HFF-Myc (cell line): ENCODE data around the gene SPTAN1.

Experiments used
- DNase-seq: peaks from one replicate; pipeline ENCODE4 v3.0.0-alpha.2; 2011; ENCODE audit warnings: low read depth; ENCODE audit errors: extremely low read depth
- H3K4me3 ChIP-seq: replicated peaks from 2 replicates; pipeline ENCODE4 v1.5.1; 2011; ENCODE audit warnings: low read depth, mild to moderate bottlenecking, control low read depth, low read length
- CTCF ChIP-seq: IDR thresholded peaks from 2 replicates; pipeline ENCODE4 v1.5.1; 2012; ENCODE audit warnings: mild to moderate bottlenecking, low read depth, low read length, control low read depth; ENCODE audit errors: missing control alignments

Gene SPTAN1

DNA sequence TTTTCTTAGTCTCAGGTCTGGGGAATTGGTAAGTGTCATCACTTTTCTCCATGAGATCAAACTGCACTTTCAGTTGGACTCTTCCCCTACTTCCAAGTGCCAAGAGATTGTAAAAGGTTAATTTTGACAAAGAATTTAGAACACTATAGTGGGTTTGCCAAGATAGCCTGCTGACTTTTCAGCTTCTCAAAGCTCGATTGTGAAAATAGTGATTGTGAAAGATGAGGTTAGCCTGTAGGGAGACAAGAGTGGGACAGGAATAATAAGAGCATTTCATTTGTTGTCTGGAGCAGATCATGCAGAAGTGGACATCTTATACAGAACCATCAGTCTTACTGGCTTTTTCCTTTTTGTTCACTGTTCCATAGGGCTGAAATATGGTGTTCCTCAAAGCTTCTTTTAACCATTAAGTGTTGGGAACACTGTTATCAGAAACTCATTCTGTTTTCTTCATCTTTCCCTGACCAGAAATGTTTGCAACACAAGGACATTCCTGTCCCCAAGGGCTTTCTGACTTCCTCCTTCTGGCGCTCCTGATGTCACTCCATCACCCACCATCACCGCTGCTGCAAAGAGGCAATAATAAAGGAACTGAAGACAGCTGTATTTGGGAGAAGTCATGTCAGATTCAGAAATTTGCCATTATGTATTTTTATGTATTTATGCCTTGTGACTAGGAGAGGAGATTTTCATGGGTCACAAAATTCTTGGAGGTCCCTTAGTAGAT, 11.6 kb upstream of the SPTAN1 start:
- H3K4me3 ChIP-seq, result no peak overlapping the region
- no peak for TF ChIP-seq CTCF
- no peak for DNase-seq

DNA sequence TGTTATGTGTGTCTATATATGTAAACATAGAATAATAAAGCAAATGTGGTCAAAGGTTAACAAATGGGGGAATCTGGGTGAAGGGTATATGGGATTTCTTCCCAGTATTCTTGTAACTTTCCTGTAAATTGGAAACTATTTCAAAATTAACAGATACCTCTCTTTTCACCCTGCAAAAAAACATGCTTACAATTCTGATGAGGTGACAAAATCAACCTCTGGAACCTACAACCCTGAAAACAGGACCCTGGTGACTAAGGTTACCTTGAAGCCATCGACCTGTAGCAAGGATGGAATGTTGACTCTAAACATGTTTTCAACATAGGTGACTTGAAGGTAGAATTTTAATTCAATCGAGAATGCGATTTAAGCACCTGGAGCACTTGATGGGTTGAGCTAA, 5.9 kb upstream of the SPTAN1 start:
- no peak for TF ChIP-seq CTCF
- no peak for DNase-seq

DNA sequence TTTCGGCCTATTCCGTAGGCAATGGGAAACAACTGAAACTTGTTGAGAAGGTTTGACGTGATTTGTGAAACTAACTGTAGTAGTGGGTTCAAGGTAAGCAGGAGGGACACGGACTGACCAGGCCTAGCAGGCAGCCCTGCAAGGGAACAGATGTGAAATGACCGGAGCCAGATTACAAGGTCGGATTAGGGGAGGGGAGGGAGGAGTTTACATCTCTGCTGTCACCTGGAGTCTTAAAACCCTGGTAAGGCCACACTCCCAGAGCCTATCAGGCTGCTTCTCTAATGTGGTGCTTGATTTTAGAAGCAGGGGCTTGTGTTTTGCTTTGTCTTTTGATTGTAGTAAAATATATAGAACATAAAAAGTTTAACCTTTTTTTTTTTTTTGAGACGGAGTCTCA, 3.5 kb upstream of the SPTAN1 start:
- no peak for TF ChIP-seq CTCF
- H3K4me3 ChIP-seq, result no peak overlapping the region
- no peak for DNase-seq

More for the DNA sequence above, 5.9 kb upstream of the SPTAN1 start:
- no peak overlapping the region for H3K4me3 ChIP-seq

- no peak for DNase-seq
- no peak overlapping the region for H3K4me3 ChIP-seq
- TF ChIP-seq CTCF, result no peak
Observed at GRCh38 chr9:128550226-128550625, 2.2 kb upstream of the SPTAN1 start.

DNA sequence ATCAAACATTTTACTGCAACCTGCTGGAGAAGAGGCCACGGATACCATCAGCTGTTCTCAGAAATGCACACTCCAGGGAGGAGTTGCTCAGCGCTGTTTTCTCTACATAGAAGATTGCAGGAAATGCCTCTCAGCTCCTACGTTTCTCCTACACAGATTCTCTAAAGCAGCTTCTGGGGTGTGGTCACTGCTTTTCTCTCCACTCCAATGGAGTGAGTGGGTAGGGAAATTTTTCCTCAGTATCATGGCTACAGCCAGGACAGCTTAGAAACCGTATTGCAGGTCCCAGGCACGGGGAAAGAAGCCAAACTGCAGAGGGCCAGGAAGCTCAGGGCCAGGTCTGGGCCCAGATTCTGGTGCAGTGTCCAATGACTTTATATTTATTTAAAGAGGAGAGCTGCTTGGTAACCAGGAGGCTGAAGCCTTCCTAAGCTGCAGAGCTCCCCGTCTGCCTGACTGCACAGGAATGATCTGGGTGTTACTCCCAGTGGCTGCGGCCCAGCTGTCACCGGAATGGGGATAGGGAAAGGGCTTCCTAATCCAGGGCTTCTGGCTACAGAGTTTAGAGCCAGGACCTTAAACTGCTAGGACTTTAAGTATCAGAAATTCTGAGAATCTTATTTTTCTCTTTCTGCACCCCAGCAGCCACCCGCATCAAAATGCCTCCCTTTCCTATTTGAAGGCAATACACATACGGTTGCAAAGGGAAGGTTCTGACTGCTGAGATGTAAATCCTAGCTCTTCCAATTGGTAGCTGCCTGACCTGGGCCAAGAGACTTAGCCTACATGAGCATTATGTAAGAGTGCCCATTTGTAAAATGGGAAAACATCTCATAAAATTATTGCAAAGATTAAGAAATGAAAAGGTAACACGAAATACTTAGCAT, 1.4 kb upstream of the SPTAN1 start:
- peak overlapping the region; percentile 73 for H3K4me3 ChIP-seq
- DNase-seq, result no peak
- TF ChIP-seq CTCF, result no peak

GRCh38 chr9:128551657-128552152, 682 bp upstream of the SPTAN1 start:
- no peak for TF ChIP-seq CTCF
- H3K4me3 ChIP-seq, result peak overlapping the region; percentile 73
- DNase-seq, result no peak
